Right atrium auricular region (tissue), 2 donors: Measurements from ENCODE around the gene SYTL2. TPM values are rescaled to one million over a fixed set of nuclear protein-coding genes. Genes with fewer than 3 reads are reported as not detected.

Source experiments
- DNase-seq: peaks from one replicate; pipeline ENCODE4 v3.0.0-alpha.2; 2019; ENCODE audit warnings: low spot score
- H3K27ac ChIP-seq, 2 donors: fragments of 200-600 bp; sonication (generic); 1 replicate in 1 of 2; 2 replicates in 1 of 2; pipeline ENCODE4 v1.5.1; 2016 to 2019
- H3K27me3 ChIP-seq, 2 donors: fragments of 200-600 bp; sonication (generic); one replicate each; pipeline versions ENCODE4 v1.5.1 to v1.6.0; 2017 to 2019
- H3K36me3 ChIP-seq: fragments of 200-600 bp; sonication (generic); one replicate; pipeline ENCODE4 v1.5.1; 2016
- H3K4me1 ChIP-seq, 2 donors: fragments of 200-600 bp; sonication (generic); one replicate each; pipeline versions ENCODE4 v1.5.1 to v1.6.0; 2017 to 2019
- H3K4me3 ChIP-seq, 2 donors: fragments of 200-600 bp; sonication (generic); 1 replicate in 1 of 2; 2 replicates in 1 of 2; pipeline ENCODE4 v1.5.1; 2017 to 2019; ENCODE audit warnings: mild to moderate bottlenecking in 1 of 2, moderate library complexity in 1 of 2
- H3K9me3 ChIP-seq, 2 donors: fragments of 200-600 bp; sonication (generic); one replicate each; pipeline ENCODE4 v1.5.1; 2019
- total RNA-seq, 2 donors: library from RNA; depleted of rRNA; stranded (reverse); fragments of >200 nt; gene quantifications; one replicate each; pipeline ENCODE4 v1.1.0, GENCODE V29; 2016
- TF ChIP-seq, protein P1 (sequence below), 2 donors: fragments of 200-600 bp; sonication (generic); IDR thresholded peaks; one replicate each; pipeline ENCODE4 v1.5.1; 2019; ENCODE audit warnings: antibody characterized with exemption in 2 of 2

Gene SYTL2
- total RNA-seq, 2 donors from 2014 or later = 5.0 to 12.1 TPM

DNA sequence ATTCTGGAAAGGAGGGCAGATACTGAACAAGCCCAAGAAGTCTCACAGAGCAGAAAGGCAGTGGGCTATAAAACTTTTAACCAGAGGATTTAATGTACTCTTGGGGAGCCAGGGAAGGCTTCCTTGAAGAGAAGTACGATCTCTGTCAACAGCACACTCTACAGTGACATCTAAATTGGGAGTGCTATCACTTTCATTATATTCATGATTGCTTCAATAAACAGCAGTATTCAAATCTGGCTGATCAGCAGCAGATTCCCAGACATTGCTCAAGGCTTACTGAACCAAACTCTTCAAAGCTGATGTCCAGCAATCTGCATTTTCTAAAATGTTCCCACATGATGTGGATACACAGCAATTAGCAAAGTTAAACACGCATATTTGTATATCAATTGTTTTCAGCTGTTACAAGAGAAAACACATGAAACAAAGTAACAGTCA lies 44.2 kb downstream of the SYTL2 start:
- TF ChIP-seq, protein P1, sequence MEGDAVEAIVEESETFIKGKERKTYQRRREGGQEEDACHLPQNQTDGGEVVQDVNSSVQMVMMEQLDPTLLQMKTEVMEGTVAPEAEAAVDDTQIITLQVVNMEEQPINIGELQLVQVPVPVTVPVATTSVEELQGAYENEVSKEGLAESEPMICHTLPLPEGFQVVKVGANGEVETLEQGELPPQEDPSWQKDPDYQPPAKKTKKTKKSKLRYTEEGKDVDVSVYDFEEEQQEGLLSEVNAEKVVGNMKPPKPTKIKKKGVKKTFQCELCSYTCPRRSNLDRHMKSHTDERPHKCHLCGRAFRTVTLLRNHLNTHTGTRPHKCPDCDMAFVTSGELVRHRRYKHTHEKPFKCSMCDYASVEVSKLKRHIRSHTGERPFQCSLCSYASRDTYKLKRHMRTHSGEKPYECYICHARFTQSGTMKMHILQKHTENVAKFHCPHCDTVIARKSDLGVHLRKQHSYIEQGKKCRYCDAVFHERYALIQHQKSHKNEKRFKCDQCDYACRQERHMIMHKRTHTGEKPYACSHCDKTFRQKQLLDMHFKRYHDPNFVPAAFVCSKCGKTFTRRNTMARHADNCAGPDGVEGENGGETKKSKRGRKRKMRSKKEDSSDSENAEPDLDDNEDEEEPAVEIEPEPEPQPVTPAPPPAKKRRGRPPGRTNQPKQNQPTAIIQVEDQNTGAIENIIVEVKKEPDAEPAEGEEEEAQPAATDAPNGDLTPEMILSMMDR (IDR thresholded peaks at IDR 0.05) = no peak
- Histone ChIP-seq H3K4me1 (no peaks in the 10 kb centered on the region), H3K4me3 (no peak overlapping the region), H3K36me3 (no peaks in the 10 kb centered on the region), H3K9me3 (peaks cover 0 to 6% of the 10 kb centered on the region in 2 donors), H3K27ac (no peak overlapping the region), H3K27me3 (no peaks in the 10 kb centered on the region)
- DNase-seq = no peak

DNA sequence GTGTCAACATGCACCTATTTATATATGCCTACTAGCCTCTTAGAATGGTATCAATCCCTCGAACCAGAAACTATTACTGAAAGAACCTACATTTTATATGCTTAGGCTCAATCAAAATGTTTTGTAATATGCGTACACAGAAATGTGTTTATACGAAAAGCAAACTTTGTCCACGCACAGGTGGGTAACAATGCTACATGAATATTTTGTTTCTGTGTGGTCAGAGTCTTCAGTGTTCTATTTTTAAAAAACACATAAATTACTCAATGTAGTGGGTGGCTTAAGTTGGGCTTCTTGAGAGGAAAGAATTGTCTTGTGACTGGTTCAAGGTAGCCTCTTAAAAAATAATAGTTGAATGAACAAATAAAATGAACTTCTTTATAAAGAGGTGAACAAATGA lies 46.1 kb downstream of the SYTL2 start:
- TF ChIP-seq, protein P1 (IDR thresholded peaks at IDR 0.05) = no peak
- Histone ChIP-seq H3K27me3 (no peaks in the 10 kb centered on the region), H3K4me3 (no peak overlapping the region), H3K4me1 (no peaks in the 10 kb centered on the region), H3K9me3 (peaks cover 0 to 6% of the 10 kb centered on the region in 2 donors), H3K27ac (no peak overlapping the region), H3K36me3 (no peaks in the 10 kb centered on the region)
- no peak for DNase-seq

DNA sequence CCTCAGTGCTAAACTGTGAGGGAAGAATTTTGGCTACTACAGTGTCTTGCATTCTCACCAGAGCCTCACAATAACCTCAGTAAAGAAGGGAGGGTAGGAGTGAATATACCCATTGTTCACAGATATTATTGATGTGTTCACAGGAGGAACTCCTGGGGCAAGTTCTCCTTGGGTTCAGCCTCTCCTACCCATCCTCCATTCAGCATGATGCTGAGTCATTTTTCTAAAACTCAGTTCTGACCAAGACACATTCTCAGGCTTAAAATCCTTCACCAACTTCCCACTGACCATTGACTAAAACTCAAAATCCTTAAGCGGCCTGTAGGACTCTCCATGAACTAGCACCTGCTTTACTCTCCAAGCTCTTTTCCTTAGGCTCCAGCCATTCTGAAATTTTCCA lies 48.7 kb downstream of the SYTL2 start:
- no peaks in the 10 kb centered on the region for H3K36me3 ChIP-seq
- H3K27ac ChIP-seq = no peak overlapping the region
- H3K4me3 ChIP-seq = no peak overlapping the region

DNA sequence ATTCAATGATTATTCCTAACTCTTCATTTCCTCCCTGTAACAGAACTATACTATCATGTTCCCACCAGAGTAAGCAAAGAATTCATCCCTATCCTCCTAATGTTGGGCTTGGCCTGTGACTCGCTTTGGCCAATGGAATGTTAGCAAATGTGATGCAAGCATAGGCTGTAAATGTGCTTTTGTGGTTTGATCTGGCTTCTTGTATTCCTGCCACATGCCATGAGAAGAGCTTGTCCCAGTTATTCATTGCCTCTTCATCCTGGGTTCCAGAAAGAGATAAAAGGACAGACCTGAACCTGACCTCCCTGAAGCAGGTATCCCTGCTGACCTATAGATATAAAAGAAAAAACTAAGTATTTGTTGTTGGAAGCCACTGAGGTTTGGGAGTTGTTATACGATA lies 51.0 kb downstream of the SYTL2 start:
- Histone ChIP-seq H3K27me3 (no peaks in the 10 kb centered on the region), H3K9me3 (no peaks in the 10 kb centered on the region), H3K4me3 (no peak overlapping the region), H3K36me3 (no peaks in the 10 kb centered on the region), H3K4me1 (no peaks in the 10 kb centered on the region), H3K27ac (no peak overlapping the region)
- TF ChIP-seq, protein P1 (IDR thresholded peaks at IDR 0.05) = no peak
- no peak for DNase-seq

More for the DNA sequence above, 48.7 kb downstream of the SYTL2 start:
- H3K4me1 ChIP-seq = no peaks in the 10 kb centered on the region
- no peak for DNase-seq
- no peaks in the 10 kb centered on the region for H3K27me3 ChIP-seq
- no peaks in the 10 kb centered on the region for H3K9me3 ChIP-seq
- TF ChIP-seq, protein P1 (IDR thresholded peaks at IDR 0.05) = no peak

DNA sequence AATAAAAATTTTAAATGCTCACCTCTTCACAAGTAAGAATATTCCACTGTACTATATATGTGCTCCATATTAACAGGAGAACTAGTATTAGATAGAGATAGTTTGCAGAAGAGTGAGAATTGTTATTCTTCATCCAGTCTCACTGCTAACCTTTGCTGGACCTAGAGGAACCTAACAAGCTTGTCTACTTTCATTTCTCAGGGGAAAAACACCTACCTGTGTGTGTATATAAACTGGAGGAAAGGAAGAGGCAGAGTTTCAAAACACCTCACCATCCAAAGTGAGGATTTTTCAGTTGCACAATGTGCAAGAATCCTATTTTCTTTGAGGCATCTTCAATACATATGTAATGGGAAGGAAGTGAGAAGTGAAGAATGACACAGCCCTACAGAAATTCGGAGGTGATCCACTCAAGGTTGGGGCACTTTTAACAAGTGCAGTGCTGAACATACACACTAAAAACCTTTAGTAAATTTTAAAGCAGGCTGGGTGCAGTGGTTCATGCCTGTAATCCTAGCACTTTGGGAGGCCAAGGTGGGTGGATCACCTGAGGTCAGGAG lies 52.4 kb downstream of the SYTL2 start:
- Histone ChIP-seq H3K4me3 (no peak overlapping the region), H3K27me3 (no peaks in the 10 kb centered on the region), H3K36me3 (no peaks in the 10 kb centered on the region), H3K27ac (no peak overlapping the region), H3K9me3 (no peaks in the 10 kb centered on the region), H3K4me1 (no peaks in the 10 kb centered on the region)
- TF ChIP-seq, protein P1 (IDR thresholded peaks at IDR 0.05) = no peak
- DNase-seq = no peak

DNA sequence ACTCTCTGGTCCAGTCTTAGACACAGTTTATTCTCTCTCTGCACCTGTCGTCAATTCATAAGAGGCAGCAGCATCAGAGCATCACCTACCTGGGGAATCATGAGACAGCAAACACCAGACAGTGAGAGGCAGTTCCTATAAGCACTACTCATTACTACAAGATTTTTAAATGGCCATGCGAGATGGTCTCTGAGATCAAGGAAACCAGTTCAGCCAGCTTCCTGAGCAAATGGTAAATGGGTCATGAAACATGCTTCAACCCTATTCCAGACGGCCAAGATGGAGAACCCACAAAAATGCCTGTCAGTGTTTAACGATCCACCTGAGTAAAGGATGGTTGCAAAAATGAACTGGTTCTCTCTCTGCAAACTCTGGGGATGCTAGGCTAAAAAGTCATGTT lies 52.9 kb downstream of the SYTL2 start:
- TF ChIP-seq, protein P1 (IDR thresholded peaks at IDR 0.05) = no peak
- no peak for DNase-seq
- H3K4me3 ChIP-seq = no peak overlapping the region

More for the DNA sequence above, 52.9 kb downstream of the SYTL2 start:
- H3K27me3 ChIP-seq = no peaks in the 10 kb centered on the region
- H3K4me1 ChIP-seq = no peaks in the 10 kb centered on the region
- no peaks in the 10 kb centered on the region for H3K36me3 ChIP-seq
- no peaks in the 10 kb centered on the region for H3K9me3 ChIP-seq
- no peak overlapping the region for H3K27ac ChIP-seq
